Activated CD8-positive, alpha-beta memory T cell treated with anti-CD3 and anti-CD28 coated beads, Interleukin-2, amount 50 U/mL, for 1 hour (primary cell): ENCODE measurements around the gene NET1.

Source experiments
- DNase-seq: peaks from one replicate; pipeline ENCODE4 v3.0.0-alpha.2; 2020; ENCODE audit errors: extremely low read depth

The NET1 gene

GRCh38 chr10:5442065-5442989, 30.0 kb downstream of the NET1 start:
- no peak for DNase-seq

GRCh38 chr10:5442990-5443370, 30.6 kb downstream of the NET1 start:
- no peak for DNase-seq

GRCh38 chr10:5443429-5443828, 31.1 kb downstream of the NET1 start:
- no peak for DNase-seq

GRCh38 chr10:5445006-5445405, 32.6 kb downstream of the NET1 start:
- DNase-seq: no peak

GRCh38 chr10:5446390-5446926, 34.1 kb downstream of the NET1 start:
- peak; percentile 19 for DNase-seq

- no peak for DNase-seq
Measured at GRCh38 chr10:5447056-5447455, 34.7 kb downstream of the NET1 start.

GRCh38 chr10:5447611-5448071, 35.3 kb downstream of the NET1 start:
- no peak for DNase-seq

GRCh38 chr10:5448333-5449001, 36.1 kb downstream of the NET1 start:
- DNase-seq: no peak

GRCh38 chr10:5449227-5449626, 36.9 kb downstream of the NET1 start:
- DNase-seq: no peak

GRCh38 chr10:5449823-5450222, 37.5 kb downstream of the NET1 start:
- DNase-seq: no peak

GRCh38 chr10:5450605-5451384, 38.4 kb downstream of the NET1 start:
- no peak for DNase-seq

GRCh38 chr10:5453749-5454489, 41.6 kb downstream of the NET1 start:
- DNase-seq: no peak

GRCh38 chr10:5456563-5456962, 44.2 kb downstream of the NET1 start:
- DNase-seq: no peak

- no peak for DNase-seq
Measured at GRCh38 chr10:5457741-5458140, 45.4 kb downstream of the NET1 start.

- DNase-seq: no peak
Measured at GRCh38 chr10:5458425-5458824, 46.1 kb downstream of the NET1 start.

- no peak for DNase-seq
Measured at GRCh38 chr10:5458949-5459747, 46.8 kb downstream of the NET1 start.

GRCh38 chr10:5460468-5461202, 48.3 kb downstream of the NET1 start:
- DNase-seq: no peak

- DNase-seq: no peak
Measured at GRCh38 chr10:5461203-5461588, 48.8 kb downstream of the NET1 start.

GRCh38 chr10:5461914-5462840, 49.8 kb downstream of the NET1 start:
- DNase-seq: no peak
